Measurements from ENCODE around the gene TNS2.

The TNS2 gene

GRCh38 chr12:53071591-53072551 lies 22.0 kb downstream of the TNS2 start:
- Histone ChIP-seq H3K36me3 (peaks cover 27 to 81% (median 39%) of the 10 kb centered on the region in 3 donors), H3K4me1 (peaks cover 15 to 93% (median 67%) of the 10 kb centered on the region in 4 donors), H3K9me3 (no peaks in the 10 kb centered on the region), H3K27me3 (no peaks in the 10 kb centered on the region), H3K27ac (peak overlapping the region; percentile 93 to 99), H3K4me3 (peak overlapping the region in 1 of 2 donors; percentile 20)
- intact Hi-C loops (cut with DNase I; ENCODE audit: low total_unique reads): no loop called here
- peak; percentile 89 to 91 for DNase-seq
- TF ChIP-seq CTCF (IDR thresholded peaks at IDR 0.05): no peak

- H3K4me3 ChIP-seq: no peak overlapping the region
- no peaks in the 10 kb centered on the region for H3K9me3 ChIP-seq
- peak; percentile 53 to 64 for DNase-seq
- H3K36me3 ChIP-seq: peaks cover 28 to 64% (median 34%) of the 10 kb centered on the region in 3 donors
- no peaks in the 10 kb centered on the region for H3K27me3 ChIP-seq
- H3K4me1 ChIP-seq: peaks cover 15 to 91% (median 73%) of the 10 kb centered on the region in 4 donors
- intact Hi-C loops (cut with DNase I; ENCODE audit: low total_unique reads): no loop called here
- TF ChIP-seq CTCF (IDR thresholded peaks at IDR 0.05): no peak
- H3K27ac ChIP-seq: peak overlapping the region; percentile 54 to 99
Measured at GRCh38 chr12:53073881-53074280, 24.0 kb downstream of the TNS2 start.

GRCh38 chr12:53074283-53074998 lies 24.6 kb downstream of the TNS2 start:
- peaks cover 15 to 86% (median 67%) of the 10 kb centered on the region in 4 donors for H3K4me1 ChIP-seq
- H3K27me3 ChIP-seq: no peaks in the 10 kb centered on the region
- H3K27ac ChIP-seq: peak overlapping the region; percentile 54 to 99
- no peak for TF ChIP-seq CTCF (IDR thresholded peaks at IDR 0.05)
- intact Hi-C loops (cut with DNase I; ENCODE audit: low total_unique reads): no loop called here
- DNase-seq: peak in 1 of 2 donors; percentile 65
- no peak overlapping the region for H3K4me3 ChIP-seq
- peaks cover 28 to 59% (median 34%) of the 10 kb centered on the region in 3 donors for H3K36me3 ChIP-seq
- H3K9me3 ChIP-seq: no peaks in the 10 kb centered on the region

- no peak for TF ChIP-seq CTCF (IDR thresholded peaks at IDR 0.05)
- Histone ChIP-seq H3K4me3 (no peak overlapping the region), H3K9me3 (no peaks in the 10 kb centered on the region), H3K4me1 (peaks cover 15 to 83% (median 65%) of the 10 kb centered on the region in 4 donors), H3K27me3 (no peaks in the 10 kb centered on the region), H3K27ac (peak overlapping the region; percentile 54 to 99), H3K36me3 (peaks cover 28 to 54% (median 34%) of the 10 kb centered on the region in 3 donors)
- peak in 1 of 2 donors; percentile 57 for DNase-seq
- intact Hi-C loops (cut with DNase I; ENCODE audit: low total_unique reads): loop anchor here (5.0 kb wide), 1 partner anchor 82 kb away; no protein-coding TSS in a partner anchor
Measured at GRCh38 chr12:53074999-53075370, 25.1 kb downstream of the TNS2 start.

GRCh38 chr12:53076461-53076860 lies 26.6 kb downstream of the TNS2 start:
- peaks cover 9 to 78% (median 58%) of the 10 kb centered on the region in 4 donors for H3K4me1 ChIP-seq
- no peak for TF ChIP-seq CTCF (IDR thresholded peaks at IDR 0.05)
- H3K27ac ChIP-seq: peak overlapping the region; percentile 54 to 99
- H3K4me3 ChIP-seq: no peak overlapping the region
- intact Hi-C loops (cut with DNase I; ENCODE audit: low total_unique reads): loop anchor here (5.0 kb wide), 1 partner anchor 81 kb away; no protein-coding TSS in a partner anchor
- no peaks in the 10 kb centered on the region for H3K9me3 ChIP-seq
- peaks cover 28 to 40% (median 34%) of the 10 kb centered on the region in 3 donors for H3K36me3 ChIP-seq
- peak in 1 of 2 donors; percentile 43 for DNase-seq
- H3K27me3 ChIP-seq: no peaks in the 10 kb centered on the region
